ENCODE measurements around the gene ZC3H10.

ZC3H10 gene

DNA sequence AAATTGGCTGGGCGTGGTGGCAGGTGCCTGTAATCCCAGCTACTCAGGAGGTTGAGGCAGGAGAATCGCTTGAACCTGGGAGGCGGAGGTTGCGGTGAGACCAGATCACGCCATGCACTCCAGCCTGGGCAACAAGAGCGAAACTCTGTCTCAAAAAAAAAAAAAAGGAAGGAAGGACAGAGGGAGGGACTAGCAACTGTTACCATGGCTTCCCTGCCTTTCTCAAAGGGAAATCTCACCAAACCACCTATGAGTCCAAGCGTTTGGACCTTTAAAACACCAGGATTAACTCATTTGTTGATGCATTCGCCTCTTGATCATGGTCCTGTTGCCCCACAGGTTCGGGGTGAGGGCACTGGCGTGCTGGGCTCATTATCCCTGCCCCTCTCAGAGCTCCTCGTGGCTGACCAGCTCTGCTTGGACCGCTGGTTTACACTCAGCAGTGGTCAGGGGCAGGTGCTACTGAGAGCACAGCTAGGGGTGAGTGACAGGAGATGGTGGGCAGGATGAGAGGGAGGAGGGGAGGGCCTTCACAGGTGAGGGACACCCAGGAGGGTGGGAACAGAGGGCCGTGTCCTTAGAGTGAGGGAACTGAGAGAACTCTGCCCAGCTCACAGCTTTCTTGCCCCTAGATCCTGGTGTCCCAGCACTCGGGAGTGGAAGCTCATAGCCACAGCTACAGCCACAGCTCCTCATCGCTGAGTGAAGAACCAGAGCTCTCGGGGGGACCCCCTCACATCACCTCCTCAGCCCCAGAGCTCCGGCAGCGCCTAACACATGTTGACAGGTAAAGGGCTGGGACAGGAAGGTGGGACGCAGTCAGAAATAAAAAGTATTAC is 24.1 kb downstream of the ZC3H10 start:
- no peak overlapping the region for H2BK12ac ChIP-seq (ENCODE audit: low read length in 2 of 2)
- H3K27ac ChIP-seq (ENCODE audit: low read length, poor library complexity, severe bottlenecking), result no peak overlapping the region
- H2AK5ac ChIP-seq (ENCODE audit: low read length, severe bottlenecking), result no peak overlapping the region
- no peak overlapping the region for H2BK5ac ChIP-seq (ENCODE audit: low read depth, low read length, poor library complexity, severe bottlenecking)
- no peaks in the 10 kb centered on the region for H3K27me3 ChIP-seq (ENCODE audit: control insufficient read depth in 1 of 2, insufficient read depth in 1 of 2, low read length in 2 of 2)
- H4K91ac ChIP-seq (ENCODE audit: low read length), result no peak overlapping the region
- H3K36me3 ChIP-seq (ENCODE audit: control insufficient read depth in 1 of 2, insufficient read depth in 2 of 2, low read depth in 1 of 2, low read length in 2 of 2), result peaks cover 63 to 78% of the 10 kb centered on the region in 2 experiments
- H3K14ac ChIP-seq (ENCODE audit: low read length in 2 of 2), result no peak overlapping the region
- peaks cover 11% of the 10 kb centered on the region for H3K79me1 ChIP-seq (replicated peaks; ENCODE audit: low read length, poor library complexity, severe bottlenecking)
- H3K9ac ChIP-seq (ENCODE audit: low read length), result no peak overlapping the region
- H3K4ac ChIP-seq (ENCODE audit: low read depth in 1 of 2, low read length in 2 of 2), result no peak overlapping the region
- no peaks in the 10 kb centered on the region for H3K9me3 ChIP-seq (ENCODE audit: control insufficient read depth, low read length)
- H3K4me3 ChIP-seq (ENCODE audit: insufficient read depth in 1 of 2, low read depth in 1 of 2, low read length in 2 of 2), result no peak overlapping the region
- peaks cover under 1% of the 10 kb centered on the region for H3K4me1 ChIP-seq (ENCODE audit: control insufficient read depth, insufficient read depth, low read depth, low read length)
- no peak overlapping the region for H3K23ac ChIP-seq (ENCODE audit: low read length in 2 of 2)
- whole genome bisulfite sequencing, result 97% methylated on average over 18 of the region's 19 CpGs
- no peak overlapping the region for H3K4me2 ChIP-seq (ENCODE audit: low read length, poor library complexity, severe bottlenecking)
- H2AFZ ChIP-seq (ENCODE audit: low read depth, low read length), result no peak overlapping the region
- H2BK15ac ChIP-seq (ENCODE audit: low read depth, poor library complexity, severe bottlenecking), result no peak overlapping the region
- no peak overlapping the region for H4K8ac ChIP-seq (ENCODE audit: low read length)
- H2BK120ac ChIP-seq (ENCODE audit: low read depth, low read length), result no peak overlapping the region
- H3K18ac ChIP-seq (ENCODE audit: low read depth in 1 of 2, low read length in 2 of 2), result no peak overlapping the region
- DNase-seq, result no peak

GRCh38 chr12:56143217-56143616 is 25.2 kb downstream of the ZC3H10 start:
- 91% methylated on average over 2 of the region's 4 CpGs for WGBS

DNA sequence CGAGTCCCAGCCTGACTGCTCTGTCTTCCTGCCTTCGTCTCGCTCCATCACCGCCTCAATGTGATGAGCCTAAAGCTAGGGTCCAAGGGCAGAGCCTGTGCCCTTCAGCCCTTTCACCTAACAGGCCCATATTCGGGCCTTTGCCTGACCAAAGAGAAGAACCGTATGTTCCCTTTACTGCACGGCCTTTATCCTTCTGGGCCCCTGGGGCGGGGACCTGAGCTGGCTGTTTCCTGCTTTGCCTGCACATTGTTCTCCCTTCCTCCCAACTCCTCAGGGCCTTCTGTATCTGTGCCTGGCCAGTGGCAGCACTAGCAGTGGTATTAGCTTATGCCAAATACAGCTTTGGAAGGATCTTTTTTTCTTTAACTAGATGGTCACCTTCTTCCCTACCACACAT is 25.8 kb downstream of the ZC3H10 start:
- H3K4me3 ChIP-seq (ENCODE audit: insufficient read depth in 1 of 2, low read depth in 1 of 2, low read length in 2 of 2), result no peak overlapping the region
- H2AK5ac ChIP-seq (ENCODE audit: low read length, severe bottlenecking), result no peak overlapping the region
- H2BK12ac ChIP-seq (ENCODE audit: low read length in 2 of 2), result no peak overlapping the region
- H3K4ac ChIP-seq (ENCODE audit: low read depth in 1 of 2, low read length in 2 of 2), result no peak overlapping the region
- H3K27ac ChIP-seq (ENCODE audit: low read length, poor library complexity, severe bottlenecking), result no peak overlapping the region
- H3K4me1 ChIP-seq (ENCODE audit: control insufficient read depth, insufficient read depth, low read depth, low read length), result no peaks in the 10 kb centered on the region
- H3K9ac ChIP-seq (ENCODE audit: low read length), result no peak overlapping the region
- no peak overlapping the region for H4K8ac ChIP-seq (ENCODE audit: low read length)
- H3K36me3 ChIP-seq (ENCODE audit: control insufficient read depth in 1 of 2, insufficient read depth in 2 of 2, low read depth in 1 of 2, low read length in 2 of 2), result peaks cover 47 to 61% of the 10 kb centered on the region in 2 experiments
- no peak for DNase-seq
- H2BK15ac ChIP-seq (ENCODE audit: low read depth, poor library complexity, severe bottlenecking), result no peak overlapping the region
- no peak overlapping the region for H2AFZ ChIP-seq (ENCODE audit: low read depth, low read length)
- peaks cover 2% of the 10 kb centered on the region for H3K79me1 ChIP-seq (replicated peaks; ENCODE audit: low read length, poor library complexity, severe bottlenecking)
- H2BK120ac ChIP-seq (ENCODE audit: low read depth, low read length), result no peak overlapping the region
- no peak overlapping the region for H4K91ac ChIP-seq (ENCODE audit: low read length)
- H3K23ac ChIP-seq (ENCODE audit: low read length in 2 of 2), result no peak overlapping the region
- H3K18ac ChIP-seq (ENCODE audit: low read depth in 1 of 2, low read length in 2 of 2), result no peak overlapping the region
- no peak overlapping the region for H2BK5ac ChIP-seq (ENCODE audit: low read depth, low read length, poor library complexity, severe bottlenecking)
- 96% methylated on average over 8 of the region's 8 CpGs for WGBS
- H3K9me3 ChIP-seq (ENCODE audit: control insufficient read depth, low read length), result no peaks in the 10 kb centered on the region
- no peak overlapping the region for H3K14ac ChIP-seq (ENCODE audit: low read length in 2 of 2)
- no peaks in the 10 kb centered on the region for H3K27me3 ChIP-seq (ENCODE audit: control insufficient read depth in 1 of 2, insufficient read depth in 1 of 2, low read length in 2 of 2)
- no peak overlapping the region for H3K4me2 ChIP-seq (ENCODE audit: low read length, poor library complexity, severe bottlenecking)

More at GRCh38 chr12:56143217-56143616, 25.2 kb downstream of the ZC3H10 start:
- H3K36me3 ChIP-seq (ENCODE audit: control insufficient read depth in 1 of 2, insufficient read depth in 2 of 2, low read depth in 1 of 2, low read length in 2 of 2), result peaks cover 53 to 67% of the 10 kb centered on the region in 2 experiments
- no peaks in the 10 kb centered on the region for H3K4me1 ChIP-seq (ENCODE audit: control insufficient read depth, insufficient read depth, low read depth, low read length)
- H3K27ac ChIP-seq (ENCODE audit: low read length, poor library complexity, severe bottlenecking), result no peak overlapping the region
- H2BK5ac ChIP-seq (ENCODE audit: low read depth, low read length, poor library complexity, severe bottlenecking), result no peak overlapping the region
- no peak overlapping the region for H4K8ac ChIP-seq (ENCODE audit: low read length)
- H4K91ac ChIP-seq (ENCODE audit: low read length), result no peak overlapping the region
- peaks cover 5% of the 10 kb centered on the region for H3K79me1 ChIP-seq (replicated peaks; ENCODE audit: low read length, poor library complexity, severe bottlenecking)
- H2AFZ ChIP-seq (ENCODE audit: low read depth, low read length), result no peak overlapping the region
- no peak for DNase-seq
- H2BK12ac ChIP-seq (ENCODE audit: low read length in 2 of 2), result no peak overlapping the region
- H2BK120ac ChIP-seq (ENCODE audit: low read depth, low read length), result no peak overlapping the region
- H3K9me3 ChIP-seq (ENCODE audit: control insufficient read depth, low read length), result no peaks in the 10 kb centered on the region
- no peak overlapping the region for H3K9ac ChIP-seq (ENCODE audit: low read length)
- no peak overlapping the region for H3K14ac ChIP-seq (ENCODE audit: low read length in 2 of 2)
- no peak overlapping the region for H3K4me2 ChIP-seq (ENCODE audit: low read length, poor library complexity, severe bottlenecking)
- no peak overlapping the region for H2BK15ac ChIP-seq (ENCODE audit: low read depth, poor library complexity, severe bottlenecking)
- H3K4me3 ChIP-seq (ENCODE audit: insufficient read depth in 1 of 2, low read depth in 1 of 2, low read length in 2 of 2), result no peak overlapping the region
- no peak overlapping the region for H3K4ac ChIP-seq (ENCODE audit: low read depth in 1 of 2, low read length in 2 of 2)
- no peak overlapping the region for H3K18ac ChIP-seq (ENCODE audit: low read depth in 1 of 2, low read length in 2 of 2)
- H2AK5ac ChIP-seq (ENCODE audit: low read length, severe bottlenecking), result no peak overlapping the region
- no peak overlapping the region for H3K23ac ChIP-seq (ENCODE audit: low read length in 2 of 2)
- no peaks in the 10 kb centered on the region for H3K27me3 ChIP-seq (ENCODE audit: control insufficient read depth in 1 of 2, insufficient read depth in 1 of 2, low read length in 2 of 2)

DNA sequence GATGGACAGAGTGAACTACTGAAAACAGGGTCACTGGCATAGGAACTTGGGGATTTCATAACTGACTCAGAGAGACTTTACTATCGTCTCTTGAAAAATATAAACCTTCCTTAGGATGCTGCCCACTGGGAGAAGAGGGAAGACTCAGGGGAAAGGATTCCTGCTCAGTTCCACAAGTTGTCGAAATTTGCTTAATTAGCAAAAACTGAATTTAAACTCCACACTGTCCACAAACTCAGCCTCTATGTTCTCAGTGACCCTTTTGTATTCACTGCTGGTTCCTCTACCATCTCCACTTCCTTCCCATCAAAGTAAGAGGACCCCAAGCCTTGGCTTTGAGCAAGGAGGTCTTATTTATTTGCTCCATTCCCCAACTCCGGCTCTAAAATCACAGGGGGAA is 27.2 kb downstream of the ZC3H10 start:
- H3K18ac ChIP-seq (ENCODE audit: low read depth in 1 of 2, low read length in 2 of 2), result no peak overlapping the region
- H3K4me1 ChIP-seq (ENCODE audit: control insufficient read depth, insufficient read depth, low read depth, low read length), result no peaks in the 10 kb centered on the region
- H3K4me3 ChIP-seq (ENCODE audit: insufficient read depth in 1 of 2, low read depth in 1 of 2, low read length in 2 of 2), result no peak overlapping the region
- no peak overlapping the region for H2AFZ ChIP-seq (ENCODE audit: low read depth, low read length)
- no peak overlapping the region for H3K27ac ChIP-seq (ENCODE audit: low read length, poor library complexity, severe bottlenecking)
- no peak overlapping the region for H2BK120ac ChIP-seq (ENCODE audit: low read depth, low read length)
- no peak overlapping the region for H3K14ac ChIP-seq (ENCODE audit: low read length in 2 of 2)
- no peak overlapping the region for H2BK12ac ChIP-seq (ENCODE audit: low read length in 2 of 2)
- H2BK5ac ChIP-seq (ENCODE audit: low read depth, low read length, poor library complexity, severe bottlenecking), result no peak overlapping the region
- H2BK15ac ChIP-seq (ENCODE audit: low read depth, poor library complexity, severe bottlenecking), result no peak overlapping the region
- H4K91ac ChIP-seq (ENCODE audit: low read length), result no peak overlapping the region
- 94% methylated on average over 3 of the region's 3 CpGs for WGBS
- H3K36me3 ChIP-seq (ENCODE audit: control insufficient read depth in 1 of 2, insufficient read depth in 2 of 2, low read depth in 1 of 2, low read length in 2 of 2), result peaks cover 36 to 48% of the 10 kb centered on the region in 2 experiments
- peaks cover 2% of the 10 kb centered on the region for H3K79me1 ChIP-seq (replicated peaks; ENCODE audit: low read length, poor library complexity, severe bottlenecking)
- no peak for DNase-seq
- H3K9ac ChIP-seq (ENCODE audit: low read length), result no peak overlapping the region
- H3K4ac ChIP-seq (ENCODE audit: low read depth in 1 of 2, low read length in 2 of 2), result no peak overlapping the region
- H4K8ac ChIP-seq (ENCODE audit: low read length), result no peak overlapping the region
- H2AK5ac ChIP-seq (ENCODE audit: low read length, severe bottlenecking), result no peak overlapping the region
- no peaks in the 10 kb centered on the region for H3K27me3 ChIP-seq (ENCODE audit: control insufficient read depth in 1 of 2, insufficient read depth in 1 of 2, low read length in 2 of 2)
- H3K9me3 ChIP-seq (ENCODE audit: control insufficient read depth, low read length), result no peaks in the 10 kb centered on the region
- no peak overlapping the region for H3K4me2 ChIP-seq (ENCODE audit: low read length, poor library complexity, severe bottlenecking)
- no peak overlapping the region for H3K23ac ChIP-seq (ENCODE audit: low read length in 2 of 2)
